CD4-positive, alpha-beta T cell (primary cell): ENCODE results near the gene YPEL1. TPM values are rescaled to one million over a fixed set of nuclear protein-coding genes. Genes with fewer than 3 reads are reported as not detected.
A peak's percentile ranks its signal among the peaks of the same experiment; 100 is the strongest.

Experiments used
- ATAC-seq: fragments of 200-7000 bp; cut with Tn5 transposase; one replicate; pipeline ENCODE4 v1.10.0; 2022; ENCODE audit warnings: mild to moderate bottlenecking; ENCODE audit not compliant: poor library complexity
- CTCF ChIA-PET: fragments of 350-600 bp; sonication (Branson Sonifier 250); formaldehyde crosslinking; loops from one replicate; lab custom pipeline; 2021; ENCODE audit warnings: antibody characterized with exemption, inconsistent platforms; lab: Charles Lee
- POLR2A ChIA-PET: fragments of 350-600 bp; sonication (Branson Sonifier 250); formaldehyde crosslinking; loops from one replicate; lab custom pipeline; 2021; ENCODE audit warnings: antibody characterized with exemption, inconsistent platforms; lab: Charles Lee
- DNase-seq, 14 experiments: peaks; one replicate each; pipeline ENCODE4 v3.0.0-alpha.2; 2013 to 2020; ENCODE audit warnings: mixed read lengths in 2 of 14
- H3K27ac ChIP-seq, 2 donors: one replicate each; pipeline versions ENCODE4 v1.5.1 to v1.7.0; 2013; ENCODE audit warnings: low read length in 2 of 2, low read depth in 1 of 2, mild to moderate bottlenecking in 1 of 2
- H3K27me3 ChIP-seq, 2 experiments: 1 replicate in 1 of 2; 2 replicates in 1 of 2; pipeline versions ENCODE4 v1.6.1 to v1.7.0; 2013; ENCODE audit warnings: low read length in 2 of 2, control low read depth in 1 of 2, mild to moderate bottlenecking in 1 of 2, moderate library complexity in 1 of 2; ENCODE audit not compliant: insufficient read depth in 2 of 2, control insufficient read depth in 1 of 2
- H3K36me3 ChIP-seq: one replicate; pipeline ENCODE4 v1.6.1; 2013; ENCODE audit warnings: low read length, control low read depth; ENCODE audit not compliant: insufficient read depth
- H3K4me1 ChIP-seq: one replicate; pipeline ENCODE4 v1.6.1; 2013; ENCODE audit warnings: low read length, control low read depth; ENCODE audit not compliant: insufficient read depth
- H3K4me3 ChIP-seq: one replicate; pipeline ENCODE4 v1.5.1; 2013; ENCODE audit warnings: mild to moderate bottlenecking, low read length, moderate library complexity
- H3K9me3 ChIP-seq, 2 experiments: 1 replicate in 1 of 2; 2 replicates in 1 of 2; pipeline versions ENCODE4 v1.6.1 to v1.7.0; 2013; ENCODE audit warnings: low read length in 2 of 2, mild to moderate bottlenecking in 2 of 2, control low read depth in 1 of 2, moderate library complexity in 1 of 2; ENCODE audit not compliant: control insufficient read depth in 1 of 2, insufficient read depth in 1 of 2
- H3K27ac Mint-ChIP-seq: one replicate; pipeline ENCODE4 v1.8.0; 2020; ENCODE audit warnings: mixed read lengths
- H3K27me3 Mint-ChIP-seq: one replicate; pipeline ENCODE4 v1.8.0; 2021; ENCODE audit warnings: mixed read lengths
- H3K36me3 Mint-ChIP-seq: one replicate; pipeline ENCODE4 v1.8.0; 2021; ENCODE audit warnings: low read depth, mixed read lengths
- H3K4me1 Mint-ChIP-seq: one replicate; pipeline ENCODE4 v1.8.0; 2021; ENCODE audit warnings: low read depth, mixed read lengths
- H3K4me3 Mint-ChIP-seq: one replicate; pipeline ENCODE4 v1.8.0; 2020; ENCODE audit warnings: mild to moderate bottlenecking, mixed read lengths
- H3K9me3 Mint-ChIP-seq: one replicate; pipeline ENCODE4 v1.8.0; 2020; ENCODE audit warnings: mixed read lengths
- CTCF ChIP-seq: fragments of 200-600 bp; IDR thresholded peaks from one replicate; pipeline ENCODE4 v1.8.0; 2022; ENCODE audit warnings: antibody characterized with exemption, mild to moderate bottlenecking
- intact Hi-C, 2 experiments: fragments of 100-400 bp; cut with DNase I in 1 of 2; cut with micrococcal nuclease in 1 of 2; formaldehyde crosslinking; loops; one replicate each; pipeline versions ENCODE4 v1.15.1 to v1.9.0; 2023 to 2025; cut with DNase I, micrococcal nuclease
- total RNA-seq, 174 experiments: library from RNA in 2 of 174; stranded (reverse) in 2 of 174; gene quantifications; one replicate each; pipeline ENCODE4 v1.2.3 and lab custom pipeline; 2021 to 2026

The YPEL1 gene
- total RNA-seq, 2 experiments from 2014 or later, result 2.3 to 2.6 TPM

- Mint-ChIP-seq H3K36me3 (no peaks in the 10 kb centered on the region), H3K4me3 (no peak overlapping the region)
- no peak for TF ChIP-seq CTCF
Measured at GRCh38 chr22:21703684-21704316, 31.8 kb downstream of the YPEL1 start.

DNA sequence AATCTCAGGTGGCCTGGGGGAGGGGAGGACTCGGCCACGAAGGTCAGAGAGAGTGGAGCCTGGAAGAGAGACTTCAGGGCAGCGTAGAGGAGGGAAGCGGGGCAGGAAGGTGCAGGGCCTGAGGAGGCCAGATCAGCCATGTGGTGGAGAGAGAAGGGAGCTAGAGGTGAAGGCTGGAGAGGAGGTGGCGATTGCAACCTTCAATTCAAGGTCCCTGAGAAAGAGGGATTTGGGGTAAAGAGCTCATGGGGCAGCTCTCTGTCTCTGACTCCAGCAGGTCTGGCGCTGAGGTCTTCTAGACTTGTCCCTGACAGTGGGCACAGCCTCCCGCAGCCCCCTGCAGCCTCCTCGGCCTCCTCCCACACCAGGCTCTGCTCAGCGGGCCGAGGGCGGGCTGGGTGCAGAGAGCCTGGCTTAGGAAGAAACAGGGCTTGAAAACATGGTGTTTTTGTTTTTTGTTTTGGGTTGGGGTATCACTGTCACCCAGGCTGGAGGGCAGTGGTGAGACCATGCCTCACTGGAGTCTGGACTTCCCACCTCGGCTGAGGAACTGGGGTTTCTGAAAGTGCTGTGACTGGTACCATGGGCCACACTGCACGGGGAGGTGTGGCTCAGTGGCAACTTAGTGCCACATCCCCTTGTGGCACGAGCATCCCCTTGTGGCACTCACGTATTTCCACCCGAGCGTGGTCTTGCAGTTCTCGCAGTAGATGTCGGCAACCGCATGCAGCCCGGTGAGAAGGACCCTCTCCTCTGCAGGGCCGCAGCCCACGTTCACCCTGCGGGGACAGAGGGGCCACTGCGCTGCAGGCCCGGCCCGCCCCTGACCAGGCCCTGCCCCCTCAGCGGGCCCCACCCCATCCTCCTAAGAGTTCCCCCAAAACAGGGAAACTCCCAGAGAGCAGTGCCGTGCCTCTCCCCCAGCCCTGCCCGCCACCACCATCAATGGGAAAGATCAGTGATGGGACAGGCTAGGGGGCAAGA, 32.6 kb downstream of the YPEL1 start:
- Mint-ChIP-seq H3K36me3 (no peaks in the 10 kb centered on the region), H3K27ac (no peak overlapping the region)

More at GRCh38 chr22:21703684-21704316, 31.8 kb downstream of the YPEL1 start:
- Mint-ChIP-seq H3K27ac (no peak overlapping the region), H3K9me3 (no peaks in the 10 kb centered on the region), H3K27me3 (no peaks in the 10 kb centered on the region), H3K4me1 (no peaks in the 10 kb centered on the region)
- DNase-seq (no peak), ATAC-seq (no peak)
- Histone ChIP-seq H3K4me1 (no peaks in the 10 kb centered on the region), H3K4me3 (no peak overlapping the region), H3K36me3 (peaks cover 17% of the 10 kb centered on the region), H3K27ac (no peak overlapping the region), H3K27me3 (no peaks in the 10 kb centered on the region), H3K9me3 (no peaks in the 10 kb centered on the region)
- intact Hi-C loops, result no loop called here
- ChIA-PET POLR2A (no interaction called here), CTCF (no interaction called here)

DNA sequence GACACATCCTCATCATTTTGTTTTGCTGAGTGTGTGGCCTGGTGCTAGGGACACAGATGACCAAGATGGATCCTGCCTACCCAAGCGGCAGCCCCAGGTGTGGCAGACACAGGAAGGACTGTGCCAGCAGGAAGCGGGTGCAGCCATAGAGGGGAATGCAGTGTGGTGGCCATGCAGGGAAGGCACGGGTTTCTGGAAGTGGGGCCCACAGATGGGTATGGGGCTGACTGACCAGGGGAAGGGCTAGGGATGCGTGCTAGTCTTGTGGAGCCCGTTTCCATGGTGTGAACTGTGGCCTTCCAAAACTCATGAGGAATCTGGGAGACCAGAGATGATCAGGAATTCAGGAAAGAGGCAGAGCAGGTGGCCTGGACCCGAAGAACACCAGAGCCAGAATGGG, 33.5 kb downstream of the YPEL1 start:
- Histone ChIP-seq H3K4me1 (no peaks in the 10 kb centered on the region), H3K9me3 (no peaks in the 10 kb centered on the region), H3K27me3 (no peaks in the 10 kb centered on the region), H3K4me3 (no peak overlapping the region), H3K27ac (peak overlapping the region in 1 of 2 donors; percentile 38), H3K36me3 (peaks cover 28% of the 10 kb centered on the region)
- no peak for DNase-seq
- intact Hi-C loops, result no loop called here
- H3K27me3 Mint-ChIP-seq, result no peaks in the 10 kb centered on the region
- H3K9me3 Mint-ChIP-seq, result no peaks in the 10 kb centered on the region
- POLR2A ChIA-PET, result no interaction called here
- CTCF ChIA-PET, result no interaction called here
- no peak overlapping the region for H3K4me3 Mint-ChIP-seq
- H3K36me3 Mint-ChIP-seq, result peaks cover 1% of the 10 kb centered on the region
- no peak for ATAC-seq
- peak overlapping the region; percentile 65 for H3K27ac Mint-ChIP-seq
- no peaks in the 10 kb centered on the region for H3K4me1 Mint-ChIP-seq
- TF ChIP-seq CTCF, result no peak

More for the DNA sequence above, 32.6 kb downstream of the YPEL1 start:
- no peaks in the 10 kb centered on the region for H3K27me3 Mint-ChIP-seq
- ATAC-seq, result no peak
- no peak overlapping the region for H3K27ac ChIP-seq
- no peaks in the 10 kb centered on the region for H3K9me3 Mint-ChIP-seq
- no peak overlapping the region for H3K4me3 Mint-ChIP-seq
- ChIA-PET POLR2A (no interaction called here), CTCF (no interaction called here)
- H3K9me3 ChIP-seq, result no peaks in the 10 kb centered on the region
- DNase-seq, result no peak
- TF ChIP-seq CTCF, result no peak
- H3K27me3 ChIP-seq, result no peaks in the 10 kb centered on the region
- intact Hi-C loops, result no loop called here
- no peaks in the 10 kb centered on the region for H3K4me1 Mint-ChIP-seq
- no peak overlapping the region for H3K4me3 ChIP-seq
- peaks cover 23% of the 10 kb centered on the region for H3K36me3 ChIP-seq
- H3K4me1 ChIP-seq, result no peaks in the 10 kb centered on the region
